ENCODE data around the gene GLUD1.
"Not testable (repeated sequence)": the region's sequence is repeated elsewhere in the genome, so short reads cannot be mapped to it uniquely, and the experiment has no call there.

DNA sequence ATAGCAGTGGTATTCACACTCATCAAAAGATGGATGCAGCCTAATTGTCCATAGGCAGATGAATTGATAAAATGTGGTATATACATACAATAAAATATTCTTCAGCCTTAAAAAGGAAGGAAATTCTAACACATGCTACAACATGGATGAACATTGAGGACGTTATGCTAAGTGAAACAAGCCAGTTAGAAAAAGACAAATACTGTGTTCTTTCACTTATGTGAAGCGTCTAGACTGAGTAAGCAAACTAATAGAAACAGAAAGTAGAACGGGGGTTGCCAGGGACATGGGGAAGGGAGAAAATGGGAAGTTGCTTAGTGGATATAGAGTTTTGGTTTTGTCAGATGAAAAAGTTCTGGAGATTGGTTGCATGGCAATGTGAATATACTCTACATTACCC, 81.1 kb downstream of the GLUD1 start:
- not testable (repeated sequence) for TF ChIP-seq EP300 (conservative IDR thresholded peaks at IDR 0.05; ENCODE audit: poor library complexity, severe bottlenecking); RAD21 (conservative IDR thresholded peaks at IDR 0.05); EZH2 (IDR thresholded peaks at IDR 0.05; ENCODE audit: borderline replicate concordance, insufficient read depth, low read length, poor library complexity, severe bottlenecking)
- TF ChIP-seq, protein P1, sequence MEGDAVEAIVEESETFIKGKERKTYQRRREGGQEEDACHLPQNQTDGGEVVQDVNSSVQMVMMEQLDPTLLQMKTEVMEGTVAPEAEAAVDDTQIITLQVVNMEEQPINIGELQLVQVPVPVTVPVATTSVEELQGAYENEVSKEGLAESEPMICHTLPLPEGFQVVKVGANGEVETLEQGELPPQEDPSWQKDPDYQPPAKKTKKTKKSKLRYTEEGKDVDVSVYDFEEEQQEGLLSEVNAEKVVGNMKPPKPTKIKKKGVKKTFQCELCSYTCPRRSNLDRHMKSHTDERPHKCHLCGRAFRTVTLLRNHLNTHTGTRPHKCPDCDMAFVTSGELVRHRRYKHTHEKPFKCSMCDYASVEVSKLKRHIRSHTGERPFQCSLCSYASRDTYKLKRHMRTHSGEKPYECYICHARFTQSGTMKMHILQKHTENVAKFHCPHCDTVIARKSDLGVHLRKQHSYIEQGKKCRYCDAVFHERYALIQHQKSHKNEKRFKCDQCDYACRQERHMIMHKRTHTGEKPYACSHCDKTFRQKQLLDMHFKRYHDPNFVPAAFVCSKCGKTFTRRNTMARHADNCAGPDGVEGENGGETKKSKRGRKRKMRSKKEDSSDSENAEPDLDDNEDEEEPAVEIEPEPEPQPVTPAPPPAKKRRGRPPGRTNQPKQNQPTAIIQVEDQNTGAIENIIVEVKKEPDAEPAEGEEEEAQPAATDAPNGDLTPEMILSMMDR (IDR thresholded peaks at IDR 0.05; ENCODE audit: poor library complexity, severe bottlenecking), result not testable (repeated sequence)

Measured in neural cell (in vitro differentiated cells).